DND-41 (cell line): ENCODE results near the gene SMARCAD1.
"Not testable (repeated sequence)": the region's sequence is repeated elsewhere in the genome, so short reads cannot be mapped to it uniquely, and the experiment has no call there.

Experiments
- ATAC-seq: fragments of 200-7000 bp; cut with Tn5 transposase; 3 replicates; pipeline ENCODE4 v1.9.1; 2021; ENCODE audit warnings: low read depth; ENCODE audit not compliant: insufficient read depth
- DNase-seq: peaks from one replicate; pipeline ENCODE4 v3.0.0-alpha.2; 2020
- H2AFZ ChIP-seq: 2 replicates; pipeline ENCODE4 v1.6.0; 2012; ENCODE audit warnings: low read depth, low read length
- H3K27ac ChIP-seq: 2 replicates; pipeline ENCODE4 v1.5.1; 2012; ENCODE audit warnings: low read length, inconsistent platforms
- H3K27me3 ChIP-seq: fragments of 200-600 bp; sonication (generic); 2 replicates; pipeline ENCODE4 v1.6.0; 2012; ENCODE audit warnings: low read length, mild to moderate bottlenecking, inconsistent platforms; ENCODE audit not compliant: insufficient read depth, poor library complexity
- H3K36me3 ChIP-seq: 2 replicates; pipeline ENCODE4 v1.5.1; 2012; ENCODE audit warnings: low read length, inconsistent platforms; ENCODE audit not compliant: insufficient read depth
- H3K4me1 ChIP-seq: 2 replicates; pipeline ENCODE4 v1.5.1; 2012; ENCODE audit warnings: mild to moderate bottlenecking, low read length; ENCODE audit not compliant: insufficient read depth
- H3K4me2 ChIP-seq: 2 replicates; pipeline ENCODE4 v1.6.0; 2012; ENCODE audit warnings: mild to moderate bottlenecking, moderate library complexity, low read length, inconsistent platforms; ENCODE audit not compliant: insufficient read depth
- H3K4me3 ChIP-seq, 2 experiments: fragments of 200-600 bp in 1 of 2; shearing (Covaris generic) in 1 of 2; 2 replicates each; pipeline ENCODE4 v1.5.1; 2012 to 2016; ENCODE audit warnings: inconsistent platforms in 2 of 2, low read length in 2 of 2, mild to moderate bottlenecking in 2 of 2, low read depth in 1 of 2, moderate library complexity in 1 of 2
- H3K79me2 ChIP-seq: 2 replicates; pipeline ENCODE4 v1.6.0; 2012; ENCODE audit warnings: low read length, inconsistent platforms; ENCODE audit not compliant: insufficient read depth
- H3K9ac ChIP-seq: 2 replicates; pipeline ENCODE4 v1.6.0; 2012; ENCODE audit warnings: low read depth, mild to moderate bottlenecking, inconsistent platforms, low read length, moderate library complexity
- H3K9me3 ChIP-seq: 2 replicates; pipeline ENCODE4 v1.5.1; 2012; ENCODE audit warnings: low read length, moderate library complexity, mild to moderate bottlenecking, inconsistent platforms; ENCODE audit not compliant: insufficient read depth, severe bottlenecking
- H4K20me1 ChIP-seq: 2 replicates; pipeline ENCODE4 v1.6.0; 2012; ENCODE audit warnings: low read length; ENCODE audit not compliant: insufficient read depth
- EZH2 ChIP-seq: IDR thresholded peaks from 3 replicates; pipeline ENCODE4 v1.6.1; 2012; ENCODE audit warnings: borderline replicate concordance, low read depth, mild to moderate bottlenecking, moderate library complexity, low read length, inconsistent platforms; ENCODE audit not compliant: severe bottlenecking
- TF ChIP-seq, protein P1 (sequence below): IDR thresholded peaks from 2 replicates; pipeline ENCODE4 v1.5.1; 2012; ENCODE audit warnings: borderline replicate concordance, low read length, moderate library complexity, mild to moderate bottlenecking; ENCODE audit not compliant: poor library complexity, severe bottlenecking; ENCODE audit errors: extremely low read depth

SMARCAD1 gene

DNA sequence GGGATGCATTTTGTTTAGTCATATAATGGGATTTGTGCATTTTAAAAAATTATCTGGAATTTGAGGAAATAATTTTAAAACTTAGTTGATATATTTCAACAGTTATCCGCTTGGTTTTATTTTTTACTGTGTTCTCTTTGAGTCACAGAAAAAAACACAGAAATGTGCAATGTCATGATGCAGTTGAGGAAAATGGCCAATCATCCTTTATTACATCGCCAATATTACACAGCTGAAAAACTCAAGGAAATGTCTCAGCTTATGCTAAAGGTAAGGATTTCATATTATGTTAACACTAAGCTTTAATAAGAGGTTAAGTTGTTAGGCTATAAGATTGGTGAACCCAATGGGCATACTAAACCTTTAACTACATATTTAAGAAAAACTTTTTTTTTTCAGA is 71.1 kb downstream of the SMARCAD1 start:
- Histone ChIP-seq H3K27ac (no peak overlapping the region), H3K4me1 (no peaks in the 10 kb centered on the region), H4K20me1 (no peaks in the 10 kb centered on the region), H3K9ac (no peak overlapping the region), H3K27me3 (no peaks in the 10 kb centered on the region), H2AFZ (no peak overlapping the region), H3K79me2 (no peaks in the 10 kb centered on the region), H3K4me2 (no peak overlapping the region), H3K9me3 (no peaks in the 10 kb centered on the region), H3K4me3 (no peak overlapping the region), H3K36me3 (peaks cover 81% of the 10 kb centered on the region)
- ATAC-seq = no peak
- TF ChIP-seq, protein P1, sequence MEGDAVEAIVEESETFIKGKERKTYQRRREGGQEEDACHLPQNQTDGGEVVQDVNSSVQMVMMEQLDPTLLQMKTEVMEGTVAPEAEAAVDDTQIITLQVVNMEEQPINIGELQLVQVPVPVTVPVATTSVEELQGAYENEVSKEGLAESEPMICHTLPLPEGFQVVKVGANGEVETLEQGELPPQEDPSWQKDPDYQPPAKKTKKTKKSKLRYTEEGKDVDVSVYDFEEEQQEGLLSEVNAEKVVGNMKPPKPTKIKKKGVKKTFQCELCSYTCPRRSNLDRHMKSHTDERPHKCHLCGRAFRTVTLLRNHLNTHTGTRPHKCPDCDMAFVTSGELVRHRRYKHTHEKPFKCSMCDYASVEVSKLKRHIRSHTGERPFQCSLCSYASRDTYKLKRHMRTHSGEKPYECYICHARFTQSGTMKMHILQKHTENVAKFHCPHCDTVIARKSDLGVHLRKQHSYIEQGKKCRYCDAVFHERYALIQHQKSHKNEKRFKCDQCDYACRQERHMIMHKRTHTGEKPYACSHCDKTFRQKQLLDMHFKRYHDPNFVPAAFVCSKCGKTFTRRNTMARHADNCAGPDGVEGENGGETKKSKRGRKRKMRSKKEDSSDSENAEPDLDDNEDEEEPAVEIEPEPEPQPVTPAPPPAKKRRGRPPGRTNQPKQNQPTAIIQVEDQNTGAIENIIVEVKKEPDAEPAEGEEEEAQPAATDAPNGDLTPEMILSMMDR = no peak
- no peak for TF ChIP-seq EZH2
- DNase-seq = no peak

DNA sequence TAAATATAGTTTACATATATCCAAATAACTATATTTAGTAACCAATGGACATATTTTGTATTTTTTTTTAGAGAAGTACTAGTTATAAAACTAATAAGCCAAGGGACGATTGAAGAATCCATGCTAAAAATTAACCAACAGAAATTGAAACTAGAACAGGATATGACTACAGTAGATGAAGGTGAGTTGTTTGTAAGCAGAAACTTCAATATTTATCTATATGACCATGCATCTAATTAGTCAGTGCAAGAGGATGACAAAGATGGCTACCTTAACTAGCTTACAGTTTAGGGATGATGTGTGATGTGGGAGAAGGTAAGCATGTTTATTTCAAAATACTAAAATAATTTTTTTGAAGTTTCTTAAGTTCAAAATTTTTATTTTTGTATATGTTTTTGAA is 77.2 kb downstream of the SMARCAD1 start:
- ATAC-seq (no peak), DNase-seq (no peak)
- H3K4me3 ChIP-seq = no peak overlapping the region
- no peaks in the 10 kb centered on the region for H3K27me3 ChIP-seq
- no peak overlapping the region for H2AFZ ChIP-seq
- H3K4me2 ChIP-seq = no peak overlapping the region
- no peaks in the 10 kb centered on the region for H4K20me1 ChIP-seq
- H3K9me3 ChIP-seq = no peaks in the 10 kb centered on the region
- H3K79me2 ChIP-seq = no peaks in the 10 kb centered on the region
- H3K4me1 ChIP-seq = no peaks in the 10 kb centered on the region
- H3K36me3 ChIP-seq = peaks cover 76% of the 10 kb centered on the region
- H3K9ac ChIP-seq = no peak overlapping the region
- TF ChIP-seq EZH2 = no peak
- TF ChIP-seq, protein P1 = no peak
- H3K27ac ChIP-seq = no peak overlapping the region

DNA sequence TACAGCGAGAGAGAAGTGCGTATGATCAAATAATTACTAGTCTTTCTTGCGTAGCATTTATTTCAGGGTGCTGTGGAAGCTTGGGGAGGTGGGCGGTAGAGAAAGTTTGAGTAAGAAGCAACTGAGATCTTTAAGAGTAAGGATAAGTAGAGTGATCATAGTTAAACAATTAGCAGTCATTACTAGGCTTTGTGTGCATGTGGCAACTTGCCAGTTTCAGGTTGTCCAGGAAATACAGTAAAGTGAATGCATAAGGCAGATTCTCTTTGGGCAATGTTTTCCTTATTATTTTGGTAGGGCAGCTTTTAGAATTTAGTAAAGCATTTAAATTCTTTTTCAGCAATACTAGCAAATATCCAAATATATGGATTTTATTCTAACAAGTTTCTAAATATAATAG is 78.0 kb downstream of the SMARCAD1 start:
- Histone ChIP-seq H3K4me1 (no peaks in the 10 kb centered on the region), H3K36me3 (peaks cover 76% of the 10 kb centered on the region), H4K20me1 (no peaks in the 10 kb centered on the region), H3K27me3 (no peaks in the 10 kb centered on the region), H3K4me3 (no peak overlapping the region), H3K4me2 (no peak overlapping the region), H3K9ac (no peak overlapping the region), H3K79me2 (no peaks in the 10 kb centered on the region), H2AFZ (no peak overlapping the region), H3K27ac (no peak overlapping the region), H3K9me3 (no peaks in the 10 kb centered on the region)
- ATAC-seq (no peak), DNase-seq (no peak)
- TF ChIP-seq, protein P1 = no peak
- TF ChIP-seq EZH2 = no peak

DNA sequence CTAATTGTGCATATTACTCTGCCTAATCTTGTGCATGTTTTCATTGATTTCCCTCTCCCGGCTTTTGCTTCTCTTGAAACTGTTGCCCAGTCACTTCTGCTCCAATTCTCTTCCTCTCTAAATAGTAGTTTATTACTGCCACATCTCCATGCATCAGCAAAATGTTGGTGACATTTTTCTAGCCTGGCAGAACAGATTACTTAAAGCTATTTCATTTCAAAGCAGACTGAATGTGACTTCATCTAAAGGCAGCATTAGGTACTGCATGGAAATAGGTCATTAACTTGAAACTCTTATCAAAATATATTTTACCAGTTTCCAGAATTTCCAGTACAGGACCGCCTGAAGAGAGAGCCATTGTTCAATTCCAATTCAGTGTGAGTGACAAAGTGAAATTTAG is 82.6 kb downstream of the SMARCAD1 start:
- no peaks in the 10 kb centered on the region for H4K20me1 ChIP-seq
- H3K9ac ChIP-seq = no peak overlapping the region
- ATAC-seq = no peak
- no peaks in the 10 kb centered on the region for H3K27me3 ChIP-seq
- no peaks in the 10 kb centered on the region for H3K9me3 ChIP-seq
- no peak overlapping the region for H3K27ac ChIP-seq
- DNase-seq = no peak
- H3K36me3 ChIP-seq = peaks cover 57% of the 10 kb centered on the region
- no peak overlapping the region for H3K4me3 ChIP-seq
- no peak overlapping the region for H3K4me2 ChIP-seq
- H3K4me1 ChIP-seq = no peaks in the 10 kb centered on the region
- H2AFZ ChIP-seq = no peak overlapping the region
- no peaks in the 10 kb centered on the region for H3K79me2 ChIP-seq
- no peak for TF ChIP-seq EZH2
- TF ChIP-seq, protein P1 = peak; percentile 8

DNA sequence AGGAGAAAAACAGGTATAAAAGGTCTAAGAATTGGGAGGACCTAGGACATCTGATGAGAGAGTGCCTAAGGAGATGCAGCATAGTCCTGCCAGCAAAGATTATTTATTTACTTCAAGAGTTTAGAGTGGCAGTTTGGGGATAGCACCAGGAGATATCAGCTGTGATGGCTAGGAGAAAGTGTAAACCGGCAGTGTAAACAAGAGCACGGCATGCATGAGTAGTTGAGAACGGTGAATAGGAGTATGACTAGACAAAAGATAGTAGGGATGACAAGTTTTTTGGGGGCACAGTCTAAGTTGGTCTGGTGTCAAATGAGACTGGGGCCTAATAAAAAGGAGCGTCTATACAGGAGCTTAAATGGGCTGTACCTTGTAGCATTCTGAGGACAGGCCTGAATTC is 86.3 kb downstream of the SMARCAD1 start:
- H3K4me2 ChIP-seq, H3K27me3 ChIP-seq, H3K9me3 ChIP-seq, H3K79me2 ChIP-seq, H4K20me1 ChIP-seq, H3K9ac ChIP-seq, ATAC-seq, H3K27ac ChIP-seq, H2AFZ ChIP-seq, H3K4me1 ChIP-seq, DNase-seq, H3K4me3 ChIP-seq: not testable (repeated sequence)
- H3K36me3 ChIP-seq = peaks cover 32% of the 10 kb centered on the region

DNA sequence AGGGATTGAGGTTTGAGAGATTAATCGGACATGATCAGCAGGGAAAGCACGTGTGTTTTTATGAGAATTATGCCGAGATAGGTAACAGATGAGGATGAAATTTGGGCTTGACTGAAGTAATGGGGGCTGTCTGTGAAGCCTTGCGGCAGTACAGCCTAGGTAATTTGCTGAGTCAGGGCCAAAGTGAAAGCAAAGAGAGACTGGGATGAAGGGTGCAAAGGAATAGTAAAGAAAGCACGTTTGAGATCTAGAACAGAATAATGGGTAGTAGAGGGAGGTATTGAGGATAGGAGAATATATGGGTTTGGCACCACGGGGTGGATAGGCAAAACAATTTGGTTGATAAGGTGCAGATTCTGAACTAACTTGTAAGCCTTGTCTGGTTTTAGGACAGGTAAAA is 87.8 kb downstream of the SMARCAD1 start:
- H4K20me1 ChIP-seq, H2AFZ ChIP-seq, H3K9ac ChIP-seq, H3K9me3 ChIP-seq, H3K79me2 ChIP-seq, H3K4me1 ChIP-seq, H3K27ac ChIP-seq, H3K27me3 ChIP-seq, H3K4me2 ChIP-seq, DNase-seq, ATAC-seq, H3K4me3 ChIP-seq: not testable (repeated sequence)
- peaks cover 19% of the 10 kb centered on the region for H3K36me3 ChIP-seq
